AG08395 (cell line): ENCODE results near the gene GPR142.
"Not testable (repeated sequence)": the region's sequence is repeated elsewhere in the genome, so short reads cannot be mapped to it uniquely, and the experiment has no call there.

ENCODE experiments used
- DNase-seq: peaks from one replicate; pipeline ENCODE4 v3.0.0; 2012; ENCODE audit warnings: mixed read lengths, low spot score

GPR142 gene

GRCh38 chr17:74393346-74393942, 26.1 kb downstream of the GPR142 start:
- DNase-seq: no peak

DNA sequence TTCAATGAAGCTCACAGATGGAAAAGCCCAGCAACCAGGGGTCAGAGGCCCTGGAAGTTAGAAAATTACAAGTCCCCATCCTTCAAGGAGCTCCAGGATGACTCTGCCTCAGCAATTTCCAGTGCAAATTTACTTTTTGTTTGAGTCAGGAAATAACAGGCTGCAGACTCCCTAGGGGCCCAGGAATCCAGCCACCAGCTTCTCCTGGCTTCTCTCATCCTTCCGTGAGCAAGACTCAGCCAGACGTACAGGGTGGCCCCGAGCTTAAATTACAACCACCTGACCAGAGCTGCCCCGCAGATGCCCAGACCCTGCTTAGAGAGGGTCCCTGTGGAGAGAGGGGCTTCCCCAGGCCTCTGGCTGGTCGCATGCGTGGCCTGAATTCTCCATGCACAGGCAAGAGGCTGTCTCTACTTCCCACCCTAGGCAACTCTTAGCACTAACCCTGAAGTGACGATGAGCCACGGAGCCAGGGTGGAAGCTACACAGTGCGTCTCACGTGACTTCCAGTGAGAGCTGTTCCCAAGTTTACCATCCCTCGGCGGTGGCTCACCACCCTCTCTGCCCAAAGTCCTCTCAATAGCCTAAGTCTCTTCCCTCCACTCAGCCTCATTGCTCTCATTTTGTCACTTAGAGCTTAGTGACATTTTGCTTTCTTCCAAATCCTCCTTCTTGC, 27.1 kb downstream of the GPR142 start:
- DNase-seq: no peak

DNA sequence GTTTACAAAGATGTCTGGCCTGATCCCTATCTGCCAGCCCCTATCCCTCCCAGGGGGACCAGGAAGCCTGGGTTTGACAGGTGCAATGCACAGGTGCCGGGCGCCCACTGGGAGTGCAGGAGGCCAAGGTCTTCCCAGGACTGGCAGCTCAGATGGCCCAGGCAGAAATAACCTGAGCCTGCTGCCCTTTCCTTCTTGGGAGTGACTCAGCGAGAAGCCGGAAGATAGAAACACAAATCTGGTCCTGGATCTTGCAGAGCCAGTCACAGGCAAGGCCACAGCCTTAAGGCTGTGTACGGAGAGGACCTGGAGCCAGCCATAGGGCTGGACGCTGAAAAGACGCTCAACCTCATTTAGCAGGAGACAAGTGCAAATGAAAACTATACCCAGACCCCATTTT, 27.7 kb downstream of the GPR142 start:
- DNase-seq: no peak

DNA sequence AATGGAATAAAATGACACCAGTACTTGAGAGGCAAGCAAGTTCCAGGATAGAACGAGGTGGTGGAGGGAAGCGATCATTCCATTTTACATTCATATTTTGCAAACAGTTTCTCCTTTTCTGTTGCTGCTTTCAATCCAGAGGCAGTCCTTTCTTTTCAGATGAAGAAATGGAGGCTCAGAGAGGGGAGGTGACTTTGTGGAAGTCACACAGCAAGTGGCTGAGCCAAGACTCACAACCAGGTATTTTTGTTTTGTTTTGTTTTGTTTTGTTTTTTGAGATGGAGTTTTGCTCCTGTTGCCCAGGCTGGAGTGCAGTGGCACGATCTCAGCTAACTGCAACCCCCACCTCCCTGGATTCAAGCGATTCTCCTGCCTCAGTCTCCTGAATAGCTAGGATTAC, 29.3 kb downstream of the GPR142 start:
- DNase-seq: no peak

DNA sequence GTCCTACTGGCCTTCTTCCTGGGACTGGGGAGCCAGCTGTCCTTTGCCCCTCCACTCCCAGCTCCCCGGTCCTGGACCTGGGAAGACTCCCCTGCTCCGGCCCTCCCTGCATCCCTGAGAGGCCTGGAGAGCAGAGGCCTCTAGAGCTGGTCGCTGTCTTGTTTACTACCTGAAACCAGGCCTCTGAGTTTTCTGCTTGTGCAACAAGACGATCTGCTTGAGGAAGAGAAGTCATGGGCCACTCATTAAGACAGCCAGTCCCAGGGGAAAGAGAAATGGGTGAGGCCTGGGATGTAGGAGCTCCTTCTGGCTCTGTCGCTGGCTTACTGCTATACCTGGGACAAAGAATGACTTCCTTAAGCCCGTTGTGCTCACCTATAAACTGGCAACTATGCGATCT, 34.7 kb downstream of the GPR142 start:
- DNase-seq: no peak

DNA sequence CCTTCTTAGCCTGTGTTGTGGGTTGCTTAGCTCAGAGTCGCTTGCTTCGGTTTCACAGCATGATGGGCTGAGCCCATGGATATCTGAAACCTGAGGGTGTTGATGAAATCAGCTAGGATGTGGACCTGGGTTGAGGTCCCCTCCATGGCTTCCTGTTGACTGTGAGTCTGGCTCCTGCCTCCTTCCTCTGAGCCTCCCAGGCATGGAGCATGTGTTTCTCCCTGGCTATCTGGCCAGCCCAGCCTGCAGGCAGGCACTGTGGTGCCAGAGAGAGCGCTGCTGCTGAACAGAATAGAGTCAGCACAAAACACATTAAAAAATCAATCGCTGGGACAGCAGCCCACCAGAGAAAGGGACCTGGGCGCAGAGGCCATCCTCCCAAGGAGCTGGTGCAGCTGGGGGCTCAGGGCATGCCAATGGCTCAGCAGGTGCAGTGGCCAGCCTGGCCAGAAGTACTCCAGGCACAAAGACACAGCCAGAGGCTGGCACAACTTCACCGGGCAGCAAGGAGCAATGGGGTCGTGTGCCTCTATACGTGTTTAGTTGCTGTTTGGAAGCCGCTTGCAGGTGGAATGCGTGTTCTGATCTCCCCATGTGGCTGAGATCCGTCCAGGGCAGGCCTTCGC, 36.3 kb downstream of the GPR142 start:
- no peak for DNase-seq

DNA sequence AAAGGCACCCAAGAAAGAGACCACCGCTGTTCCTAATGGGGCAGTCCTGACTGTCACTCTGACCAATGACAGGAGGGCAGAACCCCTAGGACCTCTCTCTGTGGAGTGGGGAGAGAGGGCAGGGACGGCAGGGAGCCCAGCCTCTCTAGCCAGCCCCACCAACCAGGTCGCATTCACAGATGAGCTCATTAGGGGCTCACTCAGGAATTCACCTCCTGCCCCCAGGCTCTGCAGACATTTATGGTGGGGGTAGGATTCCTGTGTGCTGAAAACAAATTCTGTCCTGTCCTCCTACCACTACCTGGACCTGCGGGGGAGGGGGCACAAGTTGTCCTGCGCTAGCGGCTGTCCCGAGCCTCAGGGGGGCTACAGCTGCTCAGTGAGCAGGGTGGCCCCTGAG, 36.9 kb downstream of the GPR142 start:
- DNase-seq: no peak

DNA sequence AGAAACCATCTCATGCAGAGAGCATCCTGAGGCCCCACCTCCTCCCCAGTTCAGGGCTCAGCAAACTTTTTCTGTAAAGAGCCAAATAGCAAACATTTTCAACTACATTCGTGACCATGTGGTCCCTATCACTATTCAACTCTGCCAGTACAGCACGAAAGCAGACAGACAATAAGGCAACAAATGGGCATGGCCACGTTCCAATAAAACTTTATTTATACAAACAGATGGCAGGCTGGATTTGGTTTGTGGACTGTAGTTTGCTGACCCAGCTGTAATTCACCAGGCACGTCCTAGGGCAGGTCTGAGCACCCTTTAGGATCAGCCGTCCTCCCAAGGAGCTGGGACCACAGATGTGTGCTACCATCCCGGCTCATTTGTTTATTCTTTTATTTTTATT, 37.5 kb downstream of the GPR142 start:
- DNase-seq: no peak

DNA sequence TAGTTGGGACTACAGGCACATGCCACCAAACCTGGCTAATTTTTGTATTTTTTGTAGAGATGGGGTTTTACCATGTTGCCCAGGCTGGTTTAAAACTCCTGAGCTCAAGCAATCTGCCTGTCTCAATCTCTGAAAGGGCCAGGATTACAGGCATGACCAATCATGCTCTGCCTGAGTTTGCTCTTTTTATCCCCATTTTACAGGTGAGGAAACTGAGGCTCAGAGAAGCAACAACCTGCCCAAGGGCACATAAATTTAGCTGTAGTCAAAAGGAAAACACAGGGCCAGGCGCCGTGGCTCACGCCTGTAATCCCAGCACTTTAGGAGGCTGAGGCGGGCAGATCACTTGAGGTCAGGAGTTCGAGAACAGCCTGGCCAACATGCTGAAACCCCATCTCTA, 38.0 kb downstream of the GPR142 start:
- DNase-seq: not testable (repeated sequence)

GRCh38 chr17:74407384-74407783, 40.1 kb downstream of the GPR142 start:
- no peak for DNase-seq

DNA sequence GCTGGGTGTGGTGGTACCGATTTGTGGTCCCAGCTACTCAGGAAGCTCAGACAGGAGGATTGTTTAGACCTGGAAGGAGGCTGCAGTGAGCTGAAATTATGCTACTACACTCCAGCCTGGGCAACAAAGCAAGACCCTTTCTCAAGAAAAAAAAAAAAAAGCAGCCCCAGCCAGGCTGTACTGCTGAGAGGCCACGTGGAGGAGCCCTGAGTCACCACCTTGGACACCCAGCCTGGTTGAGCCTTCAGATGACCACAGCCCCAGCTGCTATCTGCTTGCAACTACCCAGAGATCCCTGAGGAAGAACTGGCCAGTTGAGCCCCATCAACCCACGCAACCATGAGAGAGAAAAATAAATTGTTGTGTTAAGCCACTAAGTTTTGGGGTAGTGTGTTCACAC, 41.0 kb downstream of the GPR142 start:
- peak; percentile 61 for DNase-seq

GRCh38 chr17:74408815-74409214, 41.5 kb downstream of the GPR142 start:
- DNase-seq: no peak

DNA sequence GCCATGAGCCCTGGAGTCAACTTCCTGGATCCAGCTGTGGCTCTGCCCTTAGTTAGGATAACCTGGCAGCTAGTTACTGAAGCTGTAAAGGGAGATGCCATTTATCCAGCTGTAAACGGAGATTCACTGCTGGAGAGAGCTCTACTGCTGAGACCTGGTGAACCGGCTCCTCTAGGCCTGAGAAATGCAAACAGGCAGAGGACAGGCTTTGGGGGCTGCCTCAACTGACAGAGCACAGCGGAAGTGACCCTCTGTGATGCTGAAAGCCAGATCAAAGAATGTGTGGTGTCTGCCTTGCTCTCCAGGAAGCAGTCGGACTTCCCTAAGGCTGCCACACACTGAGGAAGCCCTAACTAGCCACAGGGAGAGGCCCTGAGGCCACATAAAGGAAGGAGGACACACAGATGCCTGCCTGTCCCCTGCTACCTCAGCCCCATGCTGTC, 42.7 kb downstream of the GPR142 start:
- no peak for DNase-seq

DNA sequence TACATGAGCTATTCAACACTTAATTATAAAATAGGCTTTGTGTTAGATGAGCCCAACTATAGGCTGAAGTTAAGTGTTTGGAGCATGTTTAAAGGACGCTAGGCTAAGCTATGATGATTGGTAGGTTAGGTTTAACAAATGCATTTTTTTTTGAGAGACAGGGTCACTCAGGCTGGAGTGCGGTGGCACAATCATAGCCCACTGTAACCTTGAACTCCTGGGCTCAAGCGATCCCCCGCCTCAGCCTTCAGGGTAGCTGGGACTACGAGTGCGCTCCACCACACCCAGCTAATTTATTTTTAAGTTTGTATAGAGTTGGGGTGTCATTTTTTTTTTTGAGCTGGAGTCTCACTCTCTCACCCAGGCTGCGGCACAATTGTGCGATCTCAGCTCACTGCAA, 45.3 kb downstream of the GPR142 start:
- DNase-seq: no peak

DNA sequence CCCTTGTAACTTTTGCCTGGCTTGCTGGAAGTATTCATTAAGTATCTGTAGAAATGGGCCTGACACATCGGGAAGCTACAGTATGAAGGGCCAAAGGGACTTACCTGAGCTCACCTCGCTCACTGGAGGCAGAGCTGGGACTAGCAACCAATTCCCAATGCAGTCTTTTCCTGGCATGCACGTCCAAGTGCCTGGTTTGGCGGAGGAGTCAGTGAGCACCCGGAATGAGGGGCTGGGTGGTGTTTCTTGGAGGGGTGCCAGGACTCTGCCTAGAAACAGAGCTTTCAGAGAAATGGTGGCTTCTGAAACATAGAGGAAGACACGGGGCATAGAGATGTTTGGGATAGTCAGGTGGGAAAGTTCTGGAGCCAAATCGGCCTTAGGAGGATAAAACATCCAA, 46.2 kb downstream of the GPR142 start:
- DNase-seq: no peak

DNA sequence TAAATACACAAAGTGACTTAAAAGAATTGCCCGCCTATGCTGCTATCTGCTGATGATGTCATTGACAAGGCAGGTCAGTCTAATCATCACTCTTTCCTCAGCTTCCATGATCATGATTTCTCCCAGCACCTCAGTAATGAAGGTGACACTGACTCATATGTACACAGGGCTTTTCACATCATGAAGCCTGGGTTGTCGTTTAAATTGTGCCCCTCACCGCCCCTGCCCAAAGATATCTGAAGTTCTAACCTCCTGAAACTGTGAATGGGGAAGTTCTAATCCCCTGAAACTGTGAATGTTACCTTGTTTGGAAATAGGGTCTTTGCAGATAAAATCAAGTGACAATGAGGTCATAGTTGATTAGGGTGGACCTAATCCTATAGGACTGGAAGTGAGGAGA, 47.2 kb downstream of the GPR142 start:
- no peak for DNase-seq

- DNase-seq: no peak
These were observed 48.5 kb downstream of the GPR142 start for GRCh38 chr17:74415608-74416396.

- peak; percentile 79 for DNase-seq
These were observed 50.1 kb downstream of the GPR142 start for GRCh38 chr17:74417178-74418045.

GRCh38 chr17:74419928-74420411, 52.7 kb downstream of the GPR142 start:
- no peak for DNase-seq
